Body of pancreas (tissue), 4 donors: Measurements from ENCODE around the gene ARHGAP27. TPM values are rescaled to one million over a fixed set of nuclear protein-coding genes. Genes with fewer than 3 reads are reported as not detected.

ENCODE experiments used
- ATAC-seq: fragments of 150-250 bp; one replicate; pipeline ENCODE4 v1.9.1; 2016
- DNase-seq, 4 donors: peaks; one replicate each; pipeline ENCODE4 v3.0.0-alpha.2; 2019
- H3K27ac ChIP-seq, 4 donors: fragments of 200-600 bp; sonication (generic); 1 replicate in 3 of 4; 2 replicates in 1 of 4; pipeline versions ENCODE4 v1.5.1 to v1.6.1; 2016 to 2019; ENCODE audit warnings: mild to moderate bottlenecking in 1 of 4, mixed read lengths in 1 of 4, moderate library complexity in 1 of 4
- H3K27me3 ChIP-seq, 2 donors: fragments of 200-600 bp; sonication (generic); one replicate each; pipeline ENCODE4 v1.6.0; 2016; ENCODE audit warnings: mild to moderate bottlenecking in 1 of 2
- H3K36me3 ChIP-seq, 2 donors: fragments of 200-600 bp; sonication (generic); replicated peaks in 1 of 2; 2 replicates each; pipeline ENCODE4 v1.5.1; 2016; ENCODE audit warnings: low read depth in 2 of 2; ENCODE audit not compliant: insufficient read depth in 1 of 2
- H3K4me1 ChIP-seq: fragments of 200-600 bp; sonication (generic); one replicate; pipeline ENCODE4 v1.6.0; 2016
- H3K4me3 ChIP-seq, 2 donors: fragments of 200-600 bp; sonication (generic); 1 replicate in 1 of 2; 2 replicates in 1 of 2; pipeline ENCODE4 v1.5.1; 2016 to 2019
- H3K9me3 ChIP-seq, 3 donors: fragments of 200-600 bp; sonication (generic); 1 replicate in 2 of 3; 2 replicates in 1 of 3; pipeline ENCODE4 v1.5.1; 2016
- POLR2A ChIP-seq, 3 donors: fragments of 450-650 bp; IDR thresholded peaks; one replicate each; pipeline ENCODE4 v1.6.1; 2016; ENCODE audit warnings: antibody characterized with exemption in 3 of 3, mild to moderate bottlenecking in 2 of 3
- WGBS, 2 donors: methylation state at CpG; one replicate each; pipeline ENCODE4 v1.1.5; 2017; 5-methylcytosine and 5-hydroxymethylcytosine counted together
- intact Hi-C: fragments of 100-400 bp; cut with DNase I; formaldehyde crosslinking; loops from one replicate; pipeline ENCODE4 v1.15.1; 2023
- total RNA-seq, 2 donors: library from RNA; depleted of rRNA; stranded (reverse); fragments of >200 nt; gene quantifications; one replicate each; pipeline ENCODE4 v1.1.0, GENCODE V29; 2016
- TF ChIP-seq, protein P1 (sequence below), 7 experiments: fragments of 450-650 bp in 4 of 7; fragments of 200-600 bp in 3 of 7; sonication (generic) in 3 of 7; IDR thresholded peaks; one replicate each; pipeline ENCODE4 v1.5.1; 2016 to 2019; ENCODE audit warnings: antibody characterized with exemption in 7 of 7

ARHGAP27 gene
- total RNA-seq, 2 donors from 2014 or later = 12.7 to 35.3 TPM

DNA sequence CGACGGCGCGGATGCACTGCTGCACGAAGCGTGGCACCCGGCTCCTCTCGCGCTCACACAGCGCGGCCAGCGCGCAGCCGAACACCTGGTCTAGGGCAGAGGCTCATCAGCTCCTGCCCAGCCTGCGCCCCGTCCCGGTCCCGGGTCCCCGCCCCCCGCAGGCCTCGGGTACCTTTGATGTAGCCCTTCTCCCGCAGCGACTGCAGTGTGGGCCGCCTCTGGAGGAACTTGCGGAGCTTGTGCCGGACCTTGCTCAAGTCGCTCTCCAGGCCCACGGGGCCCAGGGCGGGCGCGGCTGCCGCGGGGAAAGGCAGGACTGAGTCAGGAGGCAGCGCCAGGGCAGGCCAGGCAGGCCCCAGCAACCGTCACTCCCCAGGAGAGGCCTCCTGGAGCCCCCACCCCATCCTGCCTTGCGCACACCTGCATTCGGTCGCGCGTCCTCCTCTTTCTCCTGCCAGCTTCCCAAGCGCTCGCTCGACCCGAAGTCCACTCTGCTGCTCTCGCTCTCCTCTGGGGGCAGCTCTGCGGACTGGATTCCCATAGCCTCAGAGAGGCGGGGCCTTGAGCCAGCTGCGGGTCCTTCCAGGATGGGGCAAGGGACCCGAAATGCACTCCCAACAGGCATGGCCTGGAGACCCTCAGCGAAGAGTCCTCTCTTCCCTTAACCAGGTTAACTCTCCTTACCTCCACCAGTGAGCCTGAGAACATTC is 36.0 kb downstream of the ARHGAP27 start:
- Histone ChIP-seq H3K36me3 (peaks cover 0 to 2% of the 10 kb centered on the region in 2 donors), H3K4me1 (peaks cover 8% of the 10 kb centered on the region), H3K27ac (no peak overlapping the region), H3K27me3 (no peaks in the 10 kb centered on the region), H3K4me3 (no peak overlapping the region), H3K9me3 (no peaks in the 10 kb centered on the region)
- no peak for TF ChIP-seq POLR2A (IDR thresholded peaks at IDR 0.05)
- TF ChIP-seq, protein P1, sequence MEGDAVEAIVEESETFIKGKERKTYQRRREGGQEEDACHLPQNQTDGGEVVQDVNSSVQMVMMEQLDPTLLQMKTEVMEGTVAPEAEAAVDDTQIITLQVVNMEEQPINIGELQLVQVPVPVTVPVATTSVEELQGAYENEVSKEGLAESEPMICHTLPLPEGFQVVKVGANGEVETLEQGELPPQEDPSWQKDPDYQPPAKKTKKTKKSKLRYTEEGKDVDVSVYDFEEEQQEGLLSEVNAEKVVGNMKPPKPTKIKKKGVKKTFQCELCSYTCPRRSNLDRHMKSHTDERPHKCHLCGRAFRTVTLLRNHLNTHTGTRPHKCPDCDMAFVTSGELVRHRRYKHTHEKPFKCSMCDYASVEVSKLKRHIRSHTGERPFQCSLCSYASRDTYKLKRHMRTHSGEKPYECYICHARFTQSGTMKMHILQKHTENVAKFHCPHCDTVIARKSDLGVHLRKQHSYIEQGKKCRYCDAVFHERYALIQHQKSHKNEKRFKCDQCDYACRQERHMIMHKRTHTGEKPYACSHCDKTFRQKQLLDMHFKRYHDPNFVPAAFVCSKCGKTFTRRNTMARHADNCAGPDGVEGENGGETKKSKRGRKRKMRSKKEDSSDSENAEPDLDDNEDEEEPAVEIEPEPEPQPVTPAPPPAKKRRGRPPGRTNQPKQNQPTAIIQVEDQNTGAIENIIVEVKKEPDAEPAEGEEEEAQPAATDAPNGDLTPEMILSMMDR (IDR thresholded peaks at IDR 0.05) = no peak
- intact Hi-C loops = no loop called here
- DNase-seq = no peak
- ATAC-seq = no peak
- 94% methylated on average over 17 to 50 of the region's 50 CpGs for WGBS, 2 donors

DNA sequence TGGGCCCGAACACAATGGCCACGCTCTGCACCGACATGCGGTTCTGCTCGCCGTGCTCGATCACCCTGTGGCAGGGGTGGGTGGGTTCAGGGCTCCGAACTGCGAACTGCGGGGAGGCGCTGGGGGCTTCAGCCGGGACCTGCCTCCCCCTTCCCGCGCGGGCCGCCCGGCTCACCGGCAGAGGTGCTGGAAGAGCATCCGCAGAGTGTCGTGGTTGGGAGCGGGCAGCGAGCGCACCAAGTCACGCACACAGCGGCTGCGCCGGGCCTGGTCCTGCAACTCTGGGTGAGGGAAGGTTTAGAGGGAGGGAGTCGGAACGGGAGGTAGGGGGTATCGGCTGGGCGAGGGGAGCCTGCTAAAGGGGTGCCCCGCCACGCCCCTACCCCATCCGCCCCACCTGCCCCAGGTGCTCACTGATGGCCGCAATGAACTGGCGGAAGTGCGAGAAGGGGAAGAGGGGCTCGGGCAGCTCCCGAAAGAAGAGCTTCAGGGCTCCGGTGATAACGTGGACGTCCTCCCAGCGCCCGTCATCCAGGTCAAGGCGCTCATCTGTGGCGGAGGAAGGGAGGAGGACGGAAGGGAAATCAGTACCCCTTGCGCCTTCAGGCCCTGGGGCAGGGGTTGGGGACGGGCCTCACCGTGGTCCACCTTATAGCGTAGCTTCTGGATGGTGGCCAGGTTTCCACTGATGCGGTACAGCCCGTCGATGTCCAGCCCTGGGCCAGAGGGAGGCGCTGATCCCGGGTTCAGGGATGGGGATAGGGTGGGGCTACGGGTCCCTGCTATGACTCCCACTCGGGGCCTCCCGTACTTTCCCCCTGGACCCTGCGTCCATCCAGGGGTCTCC is 36.9 kb downstream of the ARHGAP27 start:
- intact Hi-C loops = no loop called here

DNA sequence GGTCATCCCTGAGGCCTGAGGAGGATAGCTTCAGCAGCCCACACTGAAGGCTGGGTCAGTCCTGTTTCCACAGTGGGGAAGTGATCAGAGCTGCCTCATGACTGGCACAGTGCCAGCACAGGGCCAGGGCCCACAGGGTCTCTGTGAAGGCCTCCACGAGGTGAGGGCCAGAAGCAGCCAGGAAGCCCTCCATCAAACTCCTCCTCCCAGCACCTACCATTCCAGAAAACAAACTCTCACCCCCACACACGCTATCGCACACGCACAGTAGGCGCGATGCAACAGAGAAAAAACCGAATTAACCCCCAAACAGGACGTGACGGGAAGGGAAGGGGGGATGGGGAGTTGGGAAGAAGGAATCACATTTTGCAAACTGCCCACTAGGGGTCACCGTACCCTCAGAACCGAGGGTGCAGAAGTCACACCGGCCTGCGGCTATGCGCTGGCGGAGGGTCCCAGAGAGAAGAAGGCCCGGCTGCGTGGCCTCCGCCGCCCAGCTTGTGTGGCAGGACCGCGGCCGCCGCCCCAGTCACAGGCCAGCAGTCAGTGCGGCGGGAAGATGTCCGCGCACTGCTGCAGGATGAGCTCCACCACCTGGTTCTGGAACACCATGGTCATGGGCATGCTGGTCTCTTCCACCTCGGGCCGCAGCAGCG is 37.6 kb downstream of the ARHGAP27 start:
- DNase-seq (peak; percentile 65 to 73 (median 70)), ATAC-seq (peak; percentile 80)
- TF ChIP-seq POLR2A (IDR thresholded peaks at IDR 0.05) = no peak
- TF ChIP-seq, protein P1 (IDR thresholded peaks at IDR 0.05) = peak; percentile 51 to 84 (median 65)
- intact Hi-C loops = no loop called here
- Histone ChIP-seq H3K27ac (no peak overlapping the region), H3K4me3 (no peak overlapping the region), H3K9me3 (no peaks in the 10 kb centered on the region), H3K4me1 (peaks cover 8% of the 10 kb centered on the region), H3K36me3 (no peaks in the 10 kb centered on the region), H3K27me3 (no peaks in the 10 kb centered on the region)
- 6 to 12% methylated on average over 9 to 29 of the region's 30 CpGs for WGBS, 2 donors

More for the DNA sequence above, 36.9 kb downstream of the ARHGAP27 start:
- Histone ChIP-seq H3K9me3 (no peaks in the 10 kb centered on the region), H3K4me1 (peaks cover 8% of the 10 kb centered on the region), H3K4me3 (no peak overlapping the region), H3K36me3 (no peaks in the 10 kb centered on the region), H3K27ac (no peak overlapping the region), H3K27me3 (no peaks in the 10 kb centered on the region)
- ATAC-seq = peak; percentile 13
- TF ChIP-seq, protein P1 (IDR thresholded peaks at IDR 0.05) = no peak
- no peak for TF ChIP-seq POLR2A (IDR thresholded peaks at IDR 0.05)
- DNase-seq = no peak
- 77 to 90% methylated on average over 41 to 42 of the region's 60 CpGs for WGBS, 2 donors

DNA sequence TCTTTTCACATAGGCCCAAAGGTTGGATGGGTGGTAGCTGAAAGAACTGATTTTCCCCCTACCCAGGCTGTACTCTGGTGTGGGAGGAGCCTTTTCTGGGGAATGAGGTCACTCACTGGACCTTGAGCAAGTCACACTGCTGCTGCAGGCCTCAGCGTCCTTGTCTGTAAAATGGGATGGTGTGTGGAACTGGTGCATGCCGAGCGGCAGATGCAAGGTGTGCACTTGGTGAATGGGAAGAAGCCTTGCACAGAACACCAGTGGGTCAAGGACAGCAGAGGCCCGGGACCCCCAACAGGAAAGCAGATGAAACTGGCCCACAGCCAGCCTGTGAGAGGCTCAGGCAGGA is 38.1 kb downstream of the ARHGAP27 start:
- no peaks in the 10 kb centered on the region for H3K9me3 ChIP-seq
- H3K4me1 ChIP-seq = peaks cover 8% of the 10 kb centered on the region
- DNase-seq (no peak), ATAC-seq (no peak)
- no peak overlapping the region for H3K27ac ChIP-seq
- no peaks in the 10 kb centered on the region for H3K27me3 ChIP-seq
- intact Hi-C loops = no loop called here
- no peak overlapping the region for H3K4me3 ChIP-seq
- TF ChIP-seq, protein P1 (IDR thresholded peaks at IDR 0.05) = no peak
- no peak for TF ChIP-seq POLR2A (IDR thresholded peaks at IDR 0.05)
- 69 to 73% methylated on average over 4 of the region's 4 CpGs for WGBS, 2 donors
- no peaks in the 10 kb centered on the region for H3K36me3 ChIP-seq
